Left ventricle myocardium inferior (tissue), 1 donor: ENCODE measurements around the gene TTLL12. TPM values are rescaled to one million over a fixed set of nuclear protein-coding genes. Genes with fewer than 3 reads are reported as not detected.

Experiments
- DNase-seq: peaks from one replicate; pipeline ENCODE4 v3.0.0-alpha.2; 2020
- H3K27ac ChIP-seq: fragments of 200-600 bp; replicated peaks from 2 replicates; pipeline ENCODE4 v1.8.0; 2021
- H3K27me3 ChIP-seq: fragments of 200-600 bp; 2 replicates; pipeline ENCODE4 v1.8.0; 2021; ENCODE audit warnings: low read depth
- H3K36me3 ChIP-seq: fragments of 200-600 bp; 2 replicates; pipeline ENCODE4 v1.8.0; 2021
- H3K4me1 ChIP-seq: fragments of 200-600 bp; 2 replicates; pipeline ENCODE4 v1.8.0; 2021
- H3K4me3 ChIP-seq: fragments of 200-600 bp; 2 replicates; pipeline ENCODE4 v1.8.0; 2021; ENCODE audit warnings: mild to moderate bottlenecking, moderate library complexity
- H3K9me3 ChIP-seq: fragments of 200-600 bp; replicated peaks from 2 replicates; pipeline ENCODE4 v1.8.0; 2021
- CTCF ChIP-seq: fragments of 200-600 bp; IDR thresholded peaks from 2 replicates; pipeline ENCODE4 v1.8.0; 2021; ENCODE audit warnings: antibody characterized with exemption, mild to moderate bottlenecking, borderline replicate concordance
- intact Hi-C: fragments of 100-400 bp; cut with micrococcal nuclease; formaldehyde crosslinking; loops from one replicate; pipeline ENCODE4 v1.11.0; 2022
- total RNA-seq: library from RNA; stranded (reverse); fragmentation: NEBNext Ultra II Directional; extraction: Animal tissue kit (Norgen Biotek cat#: 25700); gene quantifications from one replicate; pipeline ENCODE4 v1.2.1, GENCODE V29; 2021
- donor health status: DM: no; HTN: yes; CAD: no; lungs with severe emphysema.

Gene TTLL12
- total RNA-seq, 1 donor from 2014 or later = 12.6 TPM

DNA sequence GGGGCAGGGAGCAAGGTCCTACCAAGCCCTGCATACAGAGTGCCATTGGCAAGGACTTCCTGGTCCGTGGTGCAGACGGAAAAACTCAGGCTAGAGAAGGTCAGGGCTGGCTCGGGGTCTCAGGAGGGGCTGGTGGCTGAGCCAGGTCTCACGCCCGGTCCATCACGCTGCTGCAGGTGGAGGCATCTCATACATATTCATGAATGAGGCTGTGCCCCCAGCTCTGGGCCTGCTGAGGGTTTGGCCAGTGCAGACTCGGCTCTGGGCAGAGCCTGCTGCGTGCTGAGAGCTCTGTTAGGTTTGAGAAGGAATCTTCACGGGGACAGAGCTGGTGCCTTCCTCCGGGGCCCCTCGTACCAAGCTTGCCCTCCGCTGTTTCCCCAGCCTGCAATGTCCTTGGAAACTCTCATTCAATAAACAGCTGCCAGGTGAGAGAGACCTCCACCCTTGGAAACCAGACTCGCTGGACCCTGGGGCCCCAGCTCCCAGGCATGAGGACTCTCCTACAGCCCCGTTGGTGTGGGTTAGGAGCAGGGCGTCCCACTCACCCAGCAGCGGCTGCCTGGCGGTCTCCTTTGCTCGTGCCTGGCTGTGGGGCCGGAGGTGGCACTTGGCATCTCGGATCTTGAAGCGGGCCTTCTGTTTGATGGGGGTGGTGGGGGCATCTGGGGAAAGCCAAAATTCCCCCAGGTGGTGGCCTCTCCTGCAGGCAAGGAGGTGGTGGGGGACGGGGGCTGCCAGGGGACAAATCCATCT lies 33.9 kb upstream of the TTLL12 start:
- intact Hi-C loops = no loop called here

GRCh38 chr22:43218786-43219185 lies 31.9 kb upstream of the TTLL12 start:
- peaks cover 20% of the 10 kb centered on the region for H3K4me1 ChIP-seq
- H3K36me3 ChIP-seq = no peaks in the 10 kb centered on the region
- intact Hi-C loops = no loop called here
- no peak for TF ChIP-seq CTCF
- no peaks in the 10 kb centered on the region for H3K9me3 ChIP-seq
- no peak overlapping the region for H3K4me3 ChIP-seq
- H3K27me3 ChIP-seq = peaks cover 19% of the 10 kb centered on the region
- no peak overlapping the region for H3K27ac ChIP-seq
- DNase-seq = no peak

More for the DNA sequence above, 33.9 kb upstream of the TTLL12 start:
- TF ChIP-seq CTCF = no peak
- H3K36me3 ChIP-seq = no peaks in the 10 kb centered on the region
- no peak for DNase-seq
- H3K9me3 ChIP-seq = no peaks in the 10 kb centered on the region
- H3K4me3 ChIP-seq = no peak overlapping the region
- H3K27ac ChIP-seq = no peak overlapping the region
- H3K4me1 ChIP-seq = peaks cover 20% of the 10 kb centered on the region
- no peaks in the 10 kb centered on the region for H3K27me3 ChIP-seq

DNA sequence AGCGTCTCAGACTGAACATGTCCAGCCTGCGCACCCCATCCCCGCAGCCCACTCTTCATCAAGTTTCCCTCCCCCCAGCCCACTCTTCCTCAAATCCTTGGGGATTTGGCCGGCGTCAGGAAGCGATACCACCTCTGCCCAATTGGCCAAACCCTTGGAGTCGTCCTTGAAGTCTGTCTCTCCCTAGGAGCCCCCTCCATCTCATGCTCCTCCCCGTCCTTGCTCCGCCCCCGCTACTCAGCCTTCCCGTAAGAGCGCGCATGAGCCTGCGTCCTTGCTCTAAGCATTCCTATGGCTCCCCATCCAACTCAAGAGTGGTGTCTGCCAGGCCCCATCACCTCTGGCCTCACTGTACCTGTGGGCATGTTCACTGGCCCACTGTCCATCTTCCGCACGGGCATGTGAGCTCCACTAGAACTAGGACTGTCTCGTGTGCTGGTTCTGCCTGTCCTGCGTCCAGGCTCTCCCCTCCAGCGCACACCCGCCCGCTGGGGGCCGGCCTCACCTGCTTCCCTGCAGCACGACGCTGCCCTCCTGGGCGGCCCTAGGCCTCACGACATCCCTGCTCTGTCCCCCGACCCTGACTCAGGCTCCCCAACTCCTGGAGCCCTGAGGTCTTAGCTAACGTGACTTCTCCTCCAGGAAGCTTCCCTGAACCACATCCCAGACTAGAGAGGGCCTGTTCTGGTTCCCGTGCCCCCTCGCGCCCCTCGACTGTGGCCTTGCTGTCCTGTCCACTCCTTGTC lies 30.5 kb upstream of the TTLL12 start:
- intact Hi-C loops = no loop called here
- no peak for DNase-seq
- no peak for TF ChIP-seq CTCF

DNA sequence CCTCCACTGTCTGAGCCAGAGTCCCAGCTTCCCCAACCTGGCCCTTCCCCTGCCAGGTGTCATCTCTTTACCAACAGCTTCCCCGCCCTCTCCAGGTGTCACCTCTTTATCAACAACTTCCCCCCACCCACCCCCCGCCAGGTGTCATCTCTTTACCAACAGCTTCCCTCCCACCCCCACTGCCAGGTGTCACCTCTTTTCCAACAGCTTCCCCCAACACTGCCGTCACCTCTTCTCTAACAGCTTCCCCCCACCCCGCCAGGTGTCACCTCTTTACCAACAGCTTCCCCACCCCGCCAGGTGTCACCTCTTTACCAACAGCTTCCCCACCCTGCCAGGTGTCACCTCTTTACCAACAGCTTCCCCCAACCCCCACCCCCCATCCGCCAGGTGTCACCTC lies 29.8 kb upstream of the TTLL12 start:
- no peaks in the 10 kb centered on the region for H3K36me3 ChIP-seq
- intact Hi-C loops = no loop called here
- peaks cover 29% of the 10 kb centered on the region for H3K27me3 ChIP-seq
- H3K9me3 ChIP-seq = no peaks in the 10 kb centered on the region
- H3K4me1 ChIP-seq = peaks cover 6% of the 10 kb centered on the region
- no peak for DNase-seq
- no peak for TF ChIP-seq CTCF
- H3K27ac ChIP-seq = no peak overlapping the region
- no peak overlapping the region for H3K4me3 ChIP-seq

More for the DNA sequence above, 30.5 kb upstream of the TTLL12 start:
- H3K27me3 ChIP-seq = peaks cover 29% of the 10 kb centered on the region
- H3K9me3 ChIP-seq = no peaks in the 10 kb centered on the region
- H3K4me1 ChIP-seq = peaks cover 13% of the 10 kb centered on the region
- H3K27ac ChIP-seq = no peak overlapping the region
- H3K4me3 ChIP-seq = no peak overlapping the region
- H3K36me3 ChIP-seq = no peaks in the 10 kb centered on the region

- no peaks in the 10 kb centered on the region for H3K36me3 ChIP-seq
- no peak for DNase-seq
- intact Hi-C loops = no loop called here
- H3K4me3 ChIP-seq = no peak overlapping the region
- H3K27ac ChIP-seq = no peak overlapping the region
- peaks cover 29% of the 10 kb centered on the region for H3K27me3 ChIP-seq
- TF ChIP-seq CTCF = no peak
- no peaks in the 10 kb centered on the region for H3K4me1 ChIP-seq
- H3K9me3 ChIP-seq = no peaks in the 10 kb centered on the region
Measured at GRCh38 chr22:43213962-43214361, 27.0 kb upstream of the TTLL12 start.
